Chondrocyte (in vitro differentiated cells): ENCODE data around the gene RB1. TPM values are rescaled to one million over a fixed set of nuclear protein-coding genes. Genes with fewer than 3 reads are reported as not detected.

Experiments used
- DNase-seq: peaks from one replicate; pipeline ENCODE4 v3.0.0; 2021; ENCODE audit warnings: mixed read lengths, low spot score
- H3K27ac Mint-ChIP-seq: one replicate; pipeline ENCODE4 v1.8.0; 2021; ENCODE audit warnings: mild to moderate bottlenecking, moderate library complexity, mixed read lengths; ENCODE audit not compliant: unreplicated experiment
- H3K27me3 Mint-ChIP-seq: 2 replicates; pipeline ENCODE4 v1.8.0; 2021; ENCODE audit warnings: low read depth, mixed read lengths
- H3K36me3 Mint-ChIP-seq: 2 replicates; pipeline ENCODE4 v1.8.0; 2021; ENCODE audit warnings: low read depth, mixed read lengths
- H3K4me1 Mint-ChIP-seq: 2 replicates; pipeline ENCODE4 v1.8.0; 2021; ENCODE audit warnings: low read depth, mild to moderate bottlenecking, mixed read lengths
- H3K4me3 Mint-ChIP-seq: one replicate; pipeline ENCODE4 v1.8.0; 2021; ENCODE audit warnings: mild to moderate bottlenecking, moderate library complexity, mixed read lengths; ENCODE audit not compliant: unreplicated experiment
- H3K9me3 Mint-ChIP-seq: 2 replicates; pipeline ENCODE4 v1.8.0; 2021; ENCODE audit warnings: low read depth, mixed read lengths
- CTCF ChIP-seq: fragments of 200-600 bp; sonication (generic); IDR thresholded peaks from 2 replicates; pipeline ENCODE4 v1.5.0; 2021; ENCODE audit warnings: antibody characterized with exemption, mild to moderate bottlenecking, moderate library complexity
- total RNA-seq: library from RNA; stranded (reverse); gene quantifications from 3 replicates; pipeline ENCODE4 v1.2.1, GENCODE V29; 2021

RB1 gene
- total RNA-seq, 1 donor from 2014 or later, result 33.4 TPM

- Mint-ChIP-seq H3K4me3 (no peak overlapping the region), H3K27ac (no peak overlapping the region), H3K36me3 (peaks cover 1% of the 10 kb centered on the region), H3K27me3 (no peaks in the 10 kb centered on the region), H3K4me1 (no peaks in the 10 kb centered on the region), H3K9me3 (no peaks in the 10 kb centered on the region)
- DNase-seq, result no peak
- no peak for TF ChIP-seq CTCF
Observed at GRCh38 chr13:48278806-48279205, 24.7 kb upstream of the RB1 start.

DNA sequence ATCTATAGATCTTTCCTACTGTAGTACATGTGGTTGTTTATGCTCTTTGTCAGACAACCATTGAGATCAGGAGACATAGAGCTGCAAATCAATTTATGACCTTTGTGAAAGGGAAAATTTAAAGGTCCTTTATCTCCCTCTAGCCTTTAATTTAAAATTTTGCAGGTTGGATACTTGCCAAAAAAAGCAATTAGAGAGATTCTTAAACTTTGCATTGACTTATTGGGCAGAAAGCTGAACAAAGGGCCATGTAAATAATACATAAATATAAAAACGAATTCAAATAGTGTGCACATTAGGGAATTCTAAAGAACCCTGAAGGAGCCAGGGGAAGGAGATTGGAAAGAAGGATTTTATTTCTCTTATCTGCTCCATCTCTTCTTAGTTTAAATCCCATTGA lies 22.0 kb upstream of the RB1 start:
- Mint-ChIP-seq H3K36me3 (no peaks in the 10 kb centered on the region), H3K27me3 (no peaks in the 10 kb centered on the region), H3K4me1 (no peaks in the 10 kb centered on the region), H3K9me3 (no peaks in the 10 kb centered on the region), H3K27ac (no peak overlapping the region), H3K4me3 (no peak overlapping the region)
- no peak for TF ChIP-seq CTCF
- no peak for DNase-seq

- Mint-ChIP-seq H3K36me3 (no peaks in the 10 kb centered on the region), H3K27me3 (no peaks in the 10 kb centered on the region), H3K4me1 (no peaks in the 10 kb centered on the region), H3K27ac (no peak overlapping the region), H3K4me3 (no peak overlapping the region), H3K9me3 (no peaks in the 10 kb centered on the region)
- no peak for DNase-seq
- TF ChIP-seq CTCF, result no peak
Observed at GRCh38 chr13:48291730-48292129, 11.8 kb upstream of the RB1 start.

- no peak for TF ChIP-seq CTCF
- no peaks in the 10 kb centered on the region for H3K27me3 Mint-ChIP-seq
- H3K9me3 Mint-ChIP-seq, result no peaks in the 10 kb centered on the region
- no peaks in the 10 kb centered on the region for H3K4me1 Mint-ChIP-seq
- no peaks in the 10 kb centered on the region for H3K36me3 Mint-ChIP-seq
- no peak overlapping the region for H3K4me3 Mint-ChIP-seq
- no peak for DNase-seq
- no peak overlapping the region for H3K27ac Mint-ChIP-seq
Observed at GRCh38 chr13:48292650-48293049, 10.9 kb upstream of the RB1 start.

GRCh38 chr13:48294653-48295052 lies 8.9 kb upstream of the RB1 start:
- H3K27me3 Mint-ChIP-seq, result no peaks in the 10 kb centered on the region
- DNase-seq, result no peak
- no peaks in the 10 kb centered on the region for H3K9me3 Mint-ChIP-seq
- no peak overlapping the region for H3K4me3 Mint-ChIP-seq
- no peaks in the 10 kb centered on the region for H3K36me3 Mint-ChIP-seq
- no peaks in the 10 kb centered on the region for H3K4me1 Mint-ChIP-seq
- H3K27ac Mint-ChIP-seq, result no peak overlapping the region
- no peak for TF ChIP-seq CTCF
